Peyer's patch (tissue), 4 donors: ENCODE measurements around the gene OR5M8. TPM values are rescaled to one million over a fixed set of nuclear protein-coding genes. Genes with fewer than 3 reads are reported as not detected.

Source experiments
- DNase-seq, 3 donors: peaks; one replicate each; pipeline ENCODE4 v3.0.0-alpha.2; 2017 to 2019
- H3K27ac ChIP-seq, 4 donors: fragments of 200-600 bp; sonication (generic); one replicate each; pipeline ENCODE4 v1.5.1; 2016 to 2019
- H3K27me3 ChIP-seq, 2 donors: fragments of 200-600 bp; sonication (generic); one replicate each; pipeline ENCODE4 v1.5.1; 2019
- H3K36me3 ChIP-seq, 3 donors: fragments of 200-600 bp; sonication (generic); one replicate each; pipeline ENCODE4 v1.5.1; 2016 to 2019
- H3K4me1 ChIP-seq, 4 donors: fragments of 200-600 bp; sonication (generic); one replicate each; pipeline ENCODE4 v1.5.1; 2016 to 2019
- H3K4me3 ChIP-seq, 4 donors: fragments of 200-600 bp; sonication (generic); 1 replicate in 3 of 4; 2 replicates in 1 of 4; pipeline ENCODE4 v1.5.1; 2016 to 2019; ENCODE audit warnings: mild to moderate bottlenecking in 1 of 4
- H3K9me3 ChIP-seq, 4 donors: fragments of 200-600 bp; sonication (generic); one replicate each; pipeline ENCODE4 v1.5.1; 2016 to 2019; ENCODE audit warnings: mild to moderate bottlenecking in 1 of 4
- POLR2A ChIP-seq, 2 donors: fragments of 450-650 bp; IDR thresholded peaks; one replicate each; pipeline ENCODE4 v1.5.1; 2017; ENCODE audit warnings: antibody characterized with exemption in 2 of 2, mild to moderate bottlenecking in 2 of 2, moderate library complexity in 2 of 2
- total RNA-seq, 4 donors: library from RNA; depleted of rRNA; stranded (reverse); fragments of >200 nt; gene quantifications; one replicate each; pipeline ENCODE4 v1.1.0, GENCODE V29; 2016
- TF ChIP-seq, protein P1 (sequence below), 6 experiments: fragments of 450-650 bp in 4 of 6; fragments of 200-600 bp in 2 of 6; sonication (generic) in 1 of 6; IDR thresholded peaks; one replicate each; pipeline ENCODE4 v1.5.1; 2017 to 2019; ENCODE audit warnings: antibody characterized with exemption in 6 of 6, mild to moderate bottlenecking in 3 of 6, moderate library complexity in 1 of 6

Gene OR5M8
- total RNA-seq, 4 donors from 2014 or later, result not detected

DNA sequence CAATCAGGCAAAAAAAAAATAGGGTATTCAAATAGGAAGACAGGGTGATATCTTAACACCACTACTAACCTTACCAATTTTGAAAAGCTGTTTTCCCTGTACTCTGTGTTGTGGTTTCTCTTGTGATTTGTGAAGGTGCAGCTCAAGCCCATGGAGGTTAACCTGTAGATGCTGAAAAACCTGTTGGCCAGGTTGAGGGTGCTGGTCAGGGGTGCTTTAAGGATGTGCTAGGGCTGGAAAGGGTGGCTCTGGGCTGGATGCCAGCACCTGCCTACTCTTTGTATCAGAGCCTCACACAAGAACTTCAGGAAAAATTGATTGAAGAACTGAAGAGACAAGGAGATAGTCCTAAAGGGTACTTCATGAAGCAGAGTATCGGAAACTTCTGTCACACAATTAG is 18.3 kb upstream of the OR5M8 start:
- Histone ChIP-seq H3K36me3 (no peaks in the 10 kb centered on the region), H3K27me3 (no peaks in the 10 kb centered on the region), H3K4me3 (no peak overlapping the region), H3K9me3 (no peaks in the 10 kb centered on the region), H3K27ac (no peak overlapping the region), H3K4me1 (no peaks in the 10 kb centered on the region)
- no peak for DNase-seq
- TF ChIP-seq, protein P1, sequence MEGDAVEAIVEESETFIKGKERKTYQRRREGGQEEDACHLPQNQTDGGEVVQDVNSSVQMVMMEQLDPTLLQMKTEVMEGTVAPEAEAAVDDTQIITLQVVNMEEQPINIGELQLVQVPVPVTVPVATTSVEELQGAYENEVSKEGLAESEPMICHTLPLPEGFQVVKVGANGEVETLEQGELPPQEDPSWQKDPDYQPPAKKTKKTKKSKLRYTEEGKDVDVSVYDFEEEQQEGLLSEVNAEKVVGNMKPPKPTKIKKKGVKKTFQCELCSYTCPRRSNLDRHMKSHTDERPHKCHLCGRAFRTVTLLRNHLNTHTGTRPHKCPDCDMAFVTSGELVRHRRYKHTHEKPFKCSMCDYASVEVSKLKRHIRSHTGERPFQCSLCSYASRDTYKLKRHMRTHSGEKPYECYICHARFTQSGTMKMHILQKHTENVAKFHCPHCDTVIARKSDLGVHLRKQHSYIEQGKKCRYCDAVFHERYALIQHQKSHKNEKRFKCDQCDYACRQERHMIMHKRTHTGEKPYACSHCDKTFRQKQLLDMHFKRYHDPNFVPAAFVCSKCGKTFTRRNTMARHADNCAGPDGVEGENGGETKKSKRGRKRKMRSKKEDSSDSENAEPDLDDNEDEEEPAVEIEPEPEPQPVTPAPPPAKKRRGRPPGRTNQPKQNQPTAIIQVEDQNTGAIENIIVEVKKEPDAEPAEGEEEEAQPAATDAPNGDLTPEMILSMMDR (IDR thresholded peaks at IDR 0.05), result no peak
- TF ChIP-seq POLR2A (IDR thresholded peaks at IDR 0.05), result no peak

DNA sequence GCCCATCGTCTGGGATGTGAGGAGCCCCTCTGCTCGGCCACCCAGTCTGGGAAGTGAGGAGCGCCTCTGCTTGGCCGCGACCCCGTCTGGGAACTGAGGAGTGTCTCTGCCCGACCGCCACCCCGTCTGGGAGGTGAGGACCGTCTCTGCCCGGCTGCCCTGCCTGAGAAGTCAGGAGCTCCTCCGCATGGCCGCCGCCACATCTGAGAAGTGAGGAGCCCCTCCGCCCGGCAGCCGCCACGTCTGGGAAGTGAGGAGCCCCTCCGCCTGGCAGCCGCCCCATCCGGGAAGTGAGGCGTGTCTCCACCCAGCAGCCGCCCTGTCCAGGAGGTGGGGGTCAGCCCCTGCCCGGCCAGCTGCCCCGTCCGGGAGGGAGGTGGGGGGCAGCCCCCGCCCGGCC is 5.8 kb upstream of the OR5M8 start:
- TF ChIP-seq, protein P1 (IDR thresholded peaks at IDR 0.05), result no peak
- TF ChIP-seq POLR2A (IDR thresholded peaks at IDR 0.05), result no peak
- Histone ChIP-seq H3K4me3 (no peak overlapping the region), H3K27me3 (no peaks in the 10 kb centered on the region), H3K4me1 (no peaks in the 10 kb centered on the region), H3K36me3 (no peaks in the 10 kb centered on the region), H3K27ac (no peak overlapping the region), H3K9me3 (no peaks in the 10 kb centered on the region)
- DNase-seq, result no peak

DNA sequence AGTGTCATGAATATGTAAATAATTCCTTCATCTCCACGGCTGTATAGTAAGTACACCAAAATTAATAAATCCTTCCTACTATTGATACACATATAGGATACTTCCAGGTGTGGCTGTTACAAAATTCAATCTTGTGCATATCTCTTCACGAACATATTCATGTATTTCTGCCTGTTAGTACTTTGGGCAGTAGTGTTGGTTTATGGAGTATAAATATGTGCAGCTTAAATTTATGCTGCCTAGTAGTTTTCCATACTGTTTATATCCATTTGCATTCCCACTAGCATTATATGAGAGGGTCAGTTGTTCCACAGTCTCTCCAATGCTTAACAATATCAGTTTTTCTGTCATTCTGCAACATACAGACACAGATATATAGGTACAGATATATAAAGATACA is 3.9 kb upstream of the OR5M8 start:
- no peaks in the 10 kb centered on the region for H3K27me3 ChIP-seq
- H3K4me1 ChIP-seq, result no peaks in the 10 kb centered on the region
- no peak overlapping the region for H3K27ac ChIP-seq
- TF ChIP-seq, protein P1 (IDR thresholded peaks at IDR 0.05), result no peak
- TF ChIP-seq POLR2A (IDR thresholded peaks at IDR 0.05), result no peak
- H3K9me3 ChIP-seq, result no peaks in the 10 kb centered on the region
- H3K36me3 ChIP-seq, result no peaks in the 10 kb centered on the region
- no peak for DNase-seq
- H3K4me3 ChIP-seq, result no peak overlapping the region

DNA sequence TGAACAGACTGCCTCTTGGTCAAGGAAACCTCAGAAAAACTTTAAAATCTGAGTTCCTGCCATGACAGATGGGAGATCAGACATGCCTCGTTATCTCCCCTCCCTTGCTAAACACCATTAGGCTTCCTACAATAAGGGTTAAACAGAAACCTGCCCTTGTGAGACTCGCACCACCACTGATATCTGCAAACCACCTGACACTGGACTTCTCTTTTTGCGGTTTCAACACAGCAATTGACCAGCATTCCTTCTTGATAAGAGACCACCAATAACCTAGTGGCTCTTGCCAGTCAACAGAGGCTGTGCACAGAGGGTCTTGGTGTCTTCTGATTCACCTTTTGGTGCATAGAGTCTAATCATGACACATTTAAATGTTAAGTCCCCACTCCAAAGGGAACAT is 4.4 kb downstream of the OR5M8 start:
- Histone ChIP-seq H3K27me3 (no peaks in the 10 kb centered on the region), H3K9me3 (no peaks in the 10 kb centered on the region), H3K4me3 (no peak overlapping the region), H3K4me1 (no peaks in the 10 kb centered on the region), H3K27ac (no peak overlapping the region), H3K36me3 (no peaks in the 10 kb centered on the region)
- TF ChIP-seq, protein P1 (IDR thresholded peaks at IDR 0.05), result no peak
- TF ChIP-seq POLR2A (IDR thresholded peaks at IDR 0.05), result no peak
- no peak for DNase-seq

DNA sequence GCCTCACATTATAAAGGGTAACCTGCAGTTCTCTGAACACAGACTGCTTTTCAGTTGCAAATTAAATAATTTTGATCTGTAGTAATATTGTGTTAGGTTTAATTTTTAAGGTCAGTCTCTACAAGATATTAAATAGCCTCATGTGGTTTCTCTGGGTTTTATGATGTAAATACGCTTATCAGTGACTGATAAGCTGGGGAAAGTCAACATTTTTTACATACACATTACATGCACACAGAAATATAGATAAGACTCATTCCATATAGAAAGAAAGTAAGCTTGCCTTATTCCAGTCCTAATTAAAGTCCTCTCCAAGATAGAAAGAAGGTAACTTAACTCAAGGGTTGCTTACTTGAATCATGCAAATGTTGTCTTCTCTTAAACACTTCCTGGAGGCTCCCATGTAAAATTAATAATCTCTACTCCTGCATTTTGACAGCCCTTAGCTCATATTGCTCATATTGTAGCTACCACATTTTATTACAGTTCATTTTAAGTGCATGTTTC is 16.4 kb downstream of the OR5M8 start:
- no peak for TF ChIP-seq POLR2A (IDR thresholded peaks at IDR 0.05)
- TF ChIP-seq, protein P1 (IDR thresholded peaks at IDR 0.05), result no peak
- Histone ChIP-seq H3K4me3 (no peak overlapping the region), H3K9me3 (no peaks in the 10 kb centered on the region), H3K4me1 (no peaks in the 10 kb centered on the region), H3K36me3 (no peaks in the 10 kb centered on the region), H3K27me3 (no peaks in the 10 kb centered on the region), H3K27ac (no peak overlapping the region)
- DNase-seq, result no peak

DNA sequence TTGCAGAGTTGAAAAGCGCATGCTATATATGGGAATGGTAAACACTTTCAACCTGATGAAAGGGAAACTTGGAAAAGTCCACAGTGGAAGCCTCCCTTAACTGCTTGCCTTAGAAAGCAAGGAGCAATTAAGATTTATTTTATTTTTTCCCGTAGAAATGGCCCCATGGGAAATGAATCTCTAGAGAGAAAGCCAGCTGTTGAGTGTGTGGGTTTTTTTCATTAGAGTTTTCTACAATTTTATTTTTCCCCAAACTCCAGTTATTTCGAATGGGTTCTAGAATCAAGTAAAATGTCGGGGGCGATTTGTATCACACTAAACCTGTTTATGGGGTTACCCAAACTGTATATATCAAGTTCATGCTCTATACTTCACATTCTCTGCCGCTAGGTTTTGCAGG is 17.9 kb downstream of the OR5M8 start, which contains the start of gene OR5M3:
OR5M3 (minus strand) TSS at position 101 of the 400 bp plus-strand sequence. CDS start 2,855 bp downstream, outside the sequence.
- Histone ChIP-seq H3K4me1 (no peaks in the 10 kb centered on the region), H3K4me3 (no peak within 1 kb of the TSS), H3K27me3 (no peaks in the 10 kb centered on the region), H3K36me3 (no peaks in the 10 kb centered on the region), H3K9me3 (no peaks in the 10 kb centered on the region), H3K27ac (no peak within 1 kb of the TSS)
- no peak for DNase-seq
- no peak for TF ChIP-seq POLR2A (IDR thresholded peaks at IDR 0.05)
- TF ChIP-seq, protein P1 (IDR thresholded peaks at IDR 0.05), result no peak
